ENCODE data around the gene ESPL1. TPM values are rescaled to one million over a fixed set of nuclear protein-coding genes. Genes with fewer than 3 reads are reported as not detected.

ESPL1 gene
- total and polyA plus RNA-seq, 2 of the 13 experiments (the other 11 are each of a cell fraction or from before 2014, with no cell fraction given), result 5.8 to 11.5 TPM

- TF ChIP-seq KMT2A (CRISPR knock-in tag; IDR thresholded peaks at IDR 0.05) (peak; percentile 31; the same call in 1 of the 2 replicates), ZNF543 (CRISPR knock-in tag; IDR thresholded peaks at IDR 0.05) (no peak), ZNF772 (CRISPR knock-in tag; IDR thresholded peaks at IDR 0.05) (0 out of 2 replicates have a peak, but pooled peaks have one; percentile 11), MTA3 (CRISPR knock-in tag; IDR thresholded peaks at IDR 0.05) (no peak), ZNF607 (CRISPR knock-in tag; IDR thresholded peaks at IDR 0.05; ENCODE audit: borderline replicate concordance) (no peak), ARID5B (CRISPR knock-in tag; IDR thresholded peaks at IDR 0.05) (peak; percentile 35; the same call in 1 of the 2 replicates), NFIB (CRISPR knock-in tag; IDR thresholded peaks at IDR 0.05; ENCODE audit: borderline replicate concordance) (no peak), PHF5A (CRISPR knock-in tag; IDR thresholded peaks at IDR 0.05; ENCODE audit: low read depth, unreplicated experiment) (no peak), RAD21 (CRISPR knock-in tag; IDR thresholded peaks at IDR 0.05) (no peak), ZNF512B (CRISPR knock-in tag; IDR thresholded peaks at IDR 0.05; ENCODE audit: borderline replicate concordance) (0 out of 2 replicates have a peak, but pooled peaks have one; percentile 14), FOXJ3 (CRISPR knock-in tag; IDR thresholded peaks at IDR 0.05; ENCODE audit: borderline replicate concordance) (no peak), E2F5 (CRISPR knock-in tag; conservative IDR thresholded peaks at IDR 0.05) (no peak), ATF5 (CRISPR knock-in tag; IDR thresholded peaks at IDR 0.05; ENCODE audit: low read depth) (no peak), ZNF20 (CRISPR knock-in tag; IDR thresholded peaks at IDR 0.05) (peak; percentile 98), ZUFSP (CRISPR knock-in tag; IDR thresholded peaks at IDR 0.05; ENCODE audit: borderline replicate concordance) (no peak), SMARCE1 (IDR thresholded peaks at IDR 0.05; ENCODE audit: borderline replicate concordance) (no peak), MBD4 (IDR thresholded peaks at IDR 0.05; ENCODE audit: borderline replicate concordance, low read length) (no peak), ZGPAT (CRISPR knock-in tag; IDR thresholded peaks at IDR 0.05) (peak; percentile 19; the same call in 1 of the 2 replicates)
Observed at GRCh38 chr12:53220694-53221202, 47.4 kb upstream of the ESPL1 start (continued).

Measured in HepG2 (cell line).